CD14-positive monocyte (primary cell): Measurements from ENCODE around the gene STK38L. TPM values are rescaled to one million over a fixed set of nuclear protein-coding genes. Genes with fewer than 3 reads are reported as not detected.

Experiments used
- DNase-seq, 3 donors: peaks; one replicate each; pipeline ENCODE4 v3.0.0-alpha.2; 2011 to 2022
- H2AFZ ChIP-seq: 2 replicates; pipeline ENCODE4 v1.6.0; 2012; ENCODE audit warnings: mild to moderate bottlenecking, low read depth, low read length, inconsistent platforms; ENCODE audit not compliant: insufficient read depth, poor library complexity, severe bottlenecking
- H3K27ac ChIP-seq, 2 donors: 1 replicate in 1 of 2; 2 replicates in 1 of 2; pipeline ENCODE4 v1.5.1; 2012 to 2013; ENCODE audit warnings: low read length in 2 of 2, control low read depth in 1 of 2, inconsistent platforms in 1 of 2, low read depth in 1 of 2, mild to moderate bottlenecking in 1 of 2
- H3K27me3 ChIP-seq, 2 donors: one replicate each; pipeline versions ENCODE4 v1.6.0 to v1.6.1; 2011 to 2013; ENCODE audit warnings: low read length in 2 of 2; ENCODE audit not compliant: control insufficient read depth in 2 of 2, insufficient read depth in 2 of 2
- H3K36me3 ChIP-seq, 2 donors: replicated peaks in 1 of 2; 1 replicate in 1 of 2; 2 replicates in 1 of 2; pipeline versions ENCODE4 v1.5.1 to v1.6.1; 2012 to 2013; ENCODE audit warnings: low read length in 2 of 2, control low read depth in 1 of 2, inconsistent platforms in 1 of 2, mild to moderate bottlenecking in 1 of 2; ENCODE audit not compliant: insufficient read depth in 2 of 2, control insufficient read depth in 1 of 2
- H3K4me1 ChIP-seq, 2 donors: 1 replicate in 1 of 2; 2 replicates in 1 of 2; pipeline versions ENCODE4 v1.5.1 to v1.6.1; 2012 to 2013; ENCODE audit warnings: low read length in 2 of 2, control low read depth in 1 of 2, inconsistent platforms in 1 of 2, mild to moderate bottlenecking in 1 of 2, moderate library complexity in 1 of 2; ENCODE audit not compliant: insufficient read depth in 2 of 2, control insufficient read depth in 1 of 2
- H3K4me2 ChIP-seq: replicated peaks from 2 replicates; pipeline ENCODE3; 2012; ENCODE audit warnings: low read length, moderate library complexity, mild to moderate bottlenecking; ENCODE audit not compliant: poor library complexity, severe bottlenecking; ENCODE audit errors: extremely low read depth
- H3K4me3 ChIP-seq, 3 experiments: fragments of 200-600 bp in 1 of 3; sonication (generic) in 1 of 3; replicated peaks in 1 of 3; 1 replicate in 2 of 3; 2 replicates in 1 of 3; pipeline ENCODE4 v1.5.1; 2011 to 2013; ENCODE audit warnings: low read length in 3 of 3, mild to moderate bottlenecking in 3 of 3, control low read depth in 2 of 3, low read depth in 2 of 3, inconsistent platforms in 1 of 3, moderate library complexity in 1 of 3
- H3K79me2 ChIP-seq: 2 replicates; pipeline ENCODE4 v1.6.0; 2012; ENCODE audit warnings: mild to moderate bottlenecking, control low read depth, inconsistent platforms, low read length, moderate library complexity; ENCODE audit not compliant: insufficient read depth
- H3K9ac ChIP-seq: 2 replicates; pipeline ENCODE4 v1.6.0; 2017; ENCODE audit warnings: low read length, mild to moderate bottlenecking; ENCODE audit not compliant: insufficient read depth, poor library complexity, severe bottlenecking
- H3K9me3 ChIP-seq, 2 donors: replicated peaks in 1 of 2; 1 replicate in 1 of 2; 2 replicates in 1 of 2; pipeline versions ENCODE4 v1.5.1 to v1.6.1; 2012 to 2013; ENCODE audit warnings: low read length in 2 of 2, control low read depth in 1 of 2; ENCODE audit not compliant: control insufficient read depth in 1 of 2, insufficient read depth in 1 of 2
- H4K20me1 ChIP-seq: 2 replicates; pipeline ENCODE4 v1.6.0; 2012; ENCODE audit warnings: mild to moderate bottlenecking, low read length, control low read depth, moderate library complexity; ENCODE audit not compliant: insufficient read depth
- H3K27ac Mint-ChIP-seq, 7 donors: one replicate each; pipeline ENCODE4 v1.8.0; 2020; ENCODE audit warnings: mild to moderate bottlenecking in 7 of 7, mixed read lengths in 7 of 7, moderate library complexity in 6 of 7, inconsistent platforms in 2 of 7
- H3K27me3 Mint-ChIP-seq, 3 donors: one replicate each; pipeline ENCODE4 v1.8.0; 2021 to 2022; ENCODE audit warnings: low read depth in 3 of 3, mild to moderate bottlenecking in 3 of 3, mixed read lengths in 3 of 3, moderate library complexity in 3 of 3, inconsistent platforms in 1 of 3
- H3K36me3 Mint-ChIP-seq, 2 donors: one replicate each; pipeline ENCODE4 v1.8.0; 2020; ENCODE audit warnings: mixed read lengths in 2 of 2, inconsistent platforms in 1 of 2, mild to moderate bottlenecking in 1 of 2
- H3K4me1 Mint-ChIP-seq: one replicate; pipeline ENCODE4 v1.8.0; 2020; ENCODE audit warnings: mild to moderate bottlenecking, mixed read lengths
- H3K4me3 Mint-ChIP-seq, 2 donors: one replicate each; pipeline ENCODE4 v1.8.0; 2020; ENCODE audit warnings: mild to moderate bottlenecking in 2 of 2, mixed read lengths in 2 of 2, moderate library complexity in 1 of 2
- H3K9me3 Mint-ChIP-seq, 7 donors: one replicate each; pipeline ENCODE4 v1.8.0; 2020 to 2022; ENCODE audit warnings: mixed read lengths in 7 of 7, mild to moderate bottlenecking in 6 of 7, moderate library complexity in 6 of 7, inconsistent platforms in 2 of 7
- CTCF ChIP-seq: fragments of 200-600 bp; IDR thresholded peaks from one replicate; pipeline ENCODE4 v1.8.0; 2022; ENCODE audit warnings: antibody characterized with exemption, mild to moderate bottlenecking
- WGBS: methylation state at CpG from one replicate; pipeline ENCODE4 v1.1.5; 2013; ENCODE audit warnings: missing lambda C conversion rate; ENCODE audit not compliant: insufficient coverage; 5-methylcytosine and 5-hydroxymethylcytosine counted together
- intact Hi-C, 2 donors: fragments of 100-400 bp; cut with micrococcal nuclease; formaldehyde crosslinking; loops; one replicate each; pipeline versions ENCODE4 v1.15.0 to v1.15.1; 2023
- polyA plus RNA-seq, 3 donors: library from polyadenylated mRNA; depleted of rRNA in 1 of 3; unstranded in 2 of 3; stranded (reverse) in 1 of 3; fragments of 300-500 nt in 2 of 3; fragments of >200 nt in 1 of 3; fragmentation: Illumina TruSeq in 2 of 3; gene quantifications; 1 replicate in 2 of 3; 2 replicates in 1 of 3; pipeline ENCODE4 v1.2.3, GENCODE V29; 2012 to 2021

The STK38L gene
- polyA plus RNA-seq, 3 donors: 20.0 to 29.5 (median 20.5) TPM

- H2AFZ ChIP-seq: no peak overlapping the region
- no peaks in the 10 kb centered on the region for H3K36me3 ChIP-seq
- no peaks in the 10 kb centered on the region for H3K9me3 ChIP-seq
- H4K20me1 ChIP-seq: no peaks in the 10 kb centered on the region
- peaks cover 0 to 3% of the 10 kb centered on the region in 2 donors for H3K36me3 Mint-ChIP-seq
- no peak overlapping the region for H3K27ac Mint-ChIP-seq
- intact Hi-C loops: no loop called here
- H3K79me2 ChIP-seq: no peaks in the 10 kb centered on the region
- DNase-seq: no peak
- peaks cover 0 to 2% (median 1%) of the 10 kb centered on the region in 3 donors for H3K27me3 Mint-ChIP-seq
- no peak overlapping the region for H3K4me3 Mint-ChIP-seq
- H3K9ac ChIP-seq: no peak overlapping the region
- H3K4me1 ChIP-seq: no peaks in the 10 kb centered on the region
- no peak overlapping the region for H3K4me2 ChIP-seq
- H3K27ac ChIP-seq: no peak overlapping the region
- H3K4me1 Mint-ChIP-seq: no peaks in the 10 kb centered on the region
- no peaks in the 10 kb centered on the region for H3K9me3 Mint-ChIP-seq
- no CpG with 5 or more reads among the region's 3 CpGs for WGBS
- H3K27me3 ChIP-seq: no peaks in the 10 kb centered on the region
- TF ChIP-seq CTCF: no peak
- H3K4me3 ChIP-seq: no peak overlapping the region
Observed at GRCh38 chr12:27366621-27367020, 122.5 kb downstream of the STK38L start.

- H3K9ac ChIP-seq: no peak overlapping the region
- no peak for TF ChIP-seq CTCF
- no peak overlapping the region for H3K4me3 ChIP-seq
- peaks cover 0 to 2% (median 1%) of the 10 kb centered on the region in 3 donors for H3K27me3 Mint-ChIP-seq
- no peak overlapping the region for H3K4me2 ChIP-seq
- no peaks in the 10 kb centered on the region for H3K4me1 ChIP-seq
- H3K79me2 ChIP-seq: no peaks in the 10 kb centered on the region
- no peaks in the 10 kb centered on the region for H3K9me3 Mint-ChIP-seq
- no peaks in the 10 kb centered on the region for H3K9me3 ChIP-seq
- no peaks in the 10 kb centered on the region for H3K4me1 Mint-ChIP-seq
- H3K36me3 Mint-ChIP-seq: peaks cover 0 to 3% of the 10 kb centered on the region in 2 donors
- H3K36me3 ChIP-seq: no peaks in the 10 kb centered on the region
- H2AFZ ChIP-seq: no peak overlapping the region
- WGBS: 93% methylated on average over 3 of the region's 6 CpGs
- intact Hi-C loops: no loop called here
- no peak for DNase-seq
- no peak overlapping the region for H3K27ac ChIP-seq
- no peaks in the 10 kb centered on the region for H4K20me1 ChIP-seq
- H3K27me3 ChIP-seq: no peaks in the 10 kb centered on the region
- H3K27ac Mint-ChIP-seq: no peak overlapping the region
- H3K4me3 Mint-ChIP-seq: no peak overlapping the region
Observed at GRCh38 chr12:27367078-27367477, 123.0 kb downstream of the STK38L start.

Other genes with a start within 250 kb of the STK38L start
- gene TM7SF3, start 229.9 kb upstream of the STK38L start, polyA plus RNA-seq: 10 to 100 TPM; 36.3 to 85.9 (median 71.7) TPM
- 10 to 100 TPM; 11.0 to 14.5 (median 11.2) TPM for gene MED21, start 221.7 kb upstream of the STK38L start, polyA plus RNA-seq
- not detected for gene C12orf71, start 161.7 kb upstream of the STK38L start, polyA plus RNA-seq
- gene BMAL2, start 88.5 kb downstream of the STK38L start, polyA plus RNA-seq: 1 to 10 TPM in 2 of 3 donors, under 1 TPM in 1; 0.55 to 2.1 (median 1.8) TPM
- 10 to 100 TPM in 1 of 3 donors, not detected in 2; 17.4 TPM for gene SMCO2, start 202.4 kb downstream of the STK38L start, polyA plus RNA-seq